Erythroblast (primary cell): Measurements from ENCODE around the gene ADARB1.

Experiments
- GATA1 ChIP-seq: IDR thresholded peaks from 2 replicates; pipeline ENCODE4 v1.6.1; 2011; ENCODE audit warnings: low read depth, mild to moderate bottlenecking, control low read depth, low read length, moderate library complexity
- POLR2A ChIP-seq: IDR thresholded peaks from 2 replicates; pipeline ENCODE4 v1.6.1; 2011; ENCODE audit warnings: mild to moderate bottlenecking, low read length

DNA sequence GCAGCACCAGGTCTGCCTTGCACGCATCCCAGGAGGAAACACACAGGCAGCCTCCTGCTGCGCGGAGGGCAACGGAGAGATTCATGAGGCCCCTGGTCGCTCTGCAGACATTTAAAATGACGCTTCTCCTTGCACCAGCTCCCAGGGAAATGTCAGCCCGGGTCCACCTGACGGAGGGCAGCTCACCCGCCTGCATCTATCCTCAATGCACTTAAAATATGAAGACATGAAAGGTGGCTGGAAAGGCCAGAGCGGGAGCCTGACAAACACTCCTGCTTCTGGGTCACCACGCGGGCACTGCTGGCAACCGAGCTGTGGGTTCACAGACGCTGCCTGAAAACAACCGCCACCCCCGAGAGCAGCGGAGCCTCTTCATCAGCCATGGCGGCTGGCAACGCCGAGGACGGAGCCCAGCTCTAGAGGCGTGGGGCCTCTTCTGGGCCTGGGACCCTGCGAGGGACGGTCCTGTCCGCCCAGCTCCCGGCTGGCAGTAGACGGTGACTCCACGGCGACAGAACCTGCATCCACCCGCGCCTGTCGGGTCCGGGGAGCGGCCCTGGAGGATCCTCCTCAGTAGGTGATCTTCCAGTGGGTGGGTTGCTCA is 190.6 kb downstream of the ADARB1 start:
- TF ChIP-seq POLR2A (no peak), GATA1 (no peak)
